ENCODE data around the gene KCNK13.

- TF ChIP-seq CTCF (conservative IDR thresholded peaks at IDR 0.05; ENCODE audit: low read depth, low read length) (no peak), EZH2 (IDR thresholded peaks at IDR 0.05; ENCODE audit: borderline replicate concordance, low read depth, low read length, poor library complexity, severe bottlenecking) (no peak)
These were observed at the start of gene KCNK13 for GRCh38 chr14:90061685-90062126.

All from A673 (cell line).